LoVo (cell line): ENCODE measurements around the gene STX3.
"Not testable (repeated sequence)": the region's sequence is repeated elsewhere in the genome, so short reads cannot be mapped to it uniquely, and the experiment has no call there.

Experiments
- DNase-seq: peaks from one replicate; pipeline ENCODE4 v3.0.0-alpha.2; 2016; ENCODE audit warnings: low spot score

The STX3 gene

DNA sequence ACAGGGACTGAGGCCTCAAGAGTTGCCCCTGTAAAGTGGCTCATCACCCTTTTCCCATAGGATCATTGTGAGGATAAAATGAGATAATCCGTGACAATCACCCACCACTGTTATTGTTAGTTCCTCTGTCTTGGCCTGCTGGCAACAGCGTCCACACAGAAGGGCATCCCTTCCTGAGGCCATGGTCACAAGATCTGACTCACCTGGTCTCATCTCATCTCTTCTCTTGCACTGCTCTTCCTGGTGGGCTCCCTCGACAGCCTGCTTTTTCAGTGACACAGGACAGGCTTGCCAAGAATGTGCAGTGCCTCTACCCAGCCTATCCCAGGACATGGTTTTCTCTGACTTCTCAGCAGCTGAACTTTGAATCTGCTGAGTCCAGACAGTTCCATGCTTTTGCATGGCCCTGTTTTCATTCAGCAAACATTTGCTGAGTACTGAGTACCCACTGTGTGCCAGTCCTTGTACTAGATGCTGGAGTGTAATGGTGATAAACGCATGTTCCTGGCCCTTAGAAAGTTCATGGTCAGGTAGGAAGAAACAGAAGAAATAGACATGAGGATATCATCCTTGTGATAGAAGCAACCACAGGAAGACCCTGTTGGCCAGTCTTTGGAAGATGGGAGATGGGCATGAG lies 3.3 kb downstream of the STX3 start:
- DNase-seq: no peak

DNA sequence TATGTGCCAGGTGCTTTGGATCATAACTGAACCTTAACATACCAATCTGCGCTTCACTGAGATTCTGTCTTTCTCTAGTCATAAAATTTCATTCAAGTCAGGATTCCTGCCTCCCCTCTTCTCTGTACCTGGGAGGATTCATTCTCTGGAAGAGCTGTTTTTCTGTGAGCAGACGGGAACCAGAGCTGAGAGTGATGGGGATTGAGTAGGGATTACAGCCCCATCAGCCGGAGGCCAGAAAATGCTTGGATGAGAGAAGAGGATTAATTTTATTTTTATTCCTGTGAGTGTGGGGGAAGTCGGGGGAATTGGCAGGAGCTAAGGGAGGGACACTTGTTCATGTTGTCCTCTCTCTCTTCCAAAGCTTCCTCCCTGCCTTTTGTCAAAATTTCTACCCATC lies 4.7 kb downstream of the STX3 start:
- DNase-seq: no peak

DNA sequence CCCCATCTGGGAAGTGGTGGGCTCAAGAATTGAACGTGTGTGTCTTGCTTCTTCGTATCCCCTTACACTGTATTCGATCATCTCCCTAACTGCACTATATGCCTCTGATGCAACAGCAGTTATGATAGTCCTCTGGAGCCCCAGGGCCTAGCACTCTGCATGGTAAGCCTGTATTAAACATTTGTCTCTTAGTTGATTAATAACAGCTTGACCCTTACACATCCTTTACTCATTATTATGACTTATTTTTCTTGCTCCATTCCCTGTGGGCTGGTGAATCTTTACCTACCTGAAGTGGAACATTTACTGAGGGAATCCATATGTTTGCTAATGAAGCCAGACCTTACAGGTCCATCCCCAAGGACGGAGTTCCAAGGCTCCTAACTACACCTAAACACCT lies 5.6 kb downstream of the STX3 start:
- no peak for DNase-seq

DNA sequence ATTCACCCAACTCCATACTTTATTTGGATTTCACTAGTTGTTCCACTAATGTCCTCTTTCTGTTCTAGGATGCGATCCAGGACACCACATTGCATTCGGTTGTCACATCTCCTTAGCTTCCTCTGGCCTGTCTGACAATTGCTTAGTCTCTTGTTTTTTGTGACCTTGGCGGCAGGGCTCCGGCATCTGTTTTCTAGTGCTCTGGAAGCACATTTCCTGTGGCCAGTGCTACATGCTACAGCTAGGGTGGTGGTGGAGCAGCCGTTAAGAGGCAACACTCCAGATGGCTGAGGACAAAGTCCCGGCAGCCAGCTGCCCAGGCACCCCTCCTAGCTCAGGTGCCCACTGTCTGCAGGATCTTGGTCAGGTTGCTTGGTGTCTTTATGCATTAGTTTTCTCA lies 6.8 kb downstream of the STX3 start:
- DNase-seq: no peak

DNA sequence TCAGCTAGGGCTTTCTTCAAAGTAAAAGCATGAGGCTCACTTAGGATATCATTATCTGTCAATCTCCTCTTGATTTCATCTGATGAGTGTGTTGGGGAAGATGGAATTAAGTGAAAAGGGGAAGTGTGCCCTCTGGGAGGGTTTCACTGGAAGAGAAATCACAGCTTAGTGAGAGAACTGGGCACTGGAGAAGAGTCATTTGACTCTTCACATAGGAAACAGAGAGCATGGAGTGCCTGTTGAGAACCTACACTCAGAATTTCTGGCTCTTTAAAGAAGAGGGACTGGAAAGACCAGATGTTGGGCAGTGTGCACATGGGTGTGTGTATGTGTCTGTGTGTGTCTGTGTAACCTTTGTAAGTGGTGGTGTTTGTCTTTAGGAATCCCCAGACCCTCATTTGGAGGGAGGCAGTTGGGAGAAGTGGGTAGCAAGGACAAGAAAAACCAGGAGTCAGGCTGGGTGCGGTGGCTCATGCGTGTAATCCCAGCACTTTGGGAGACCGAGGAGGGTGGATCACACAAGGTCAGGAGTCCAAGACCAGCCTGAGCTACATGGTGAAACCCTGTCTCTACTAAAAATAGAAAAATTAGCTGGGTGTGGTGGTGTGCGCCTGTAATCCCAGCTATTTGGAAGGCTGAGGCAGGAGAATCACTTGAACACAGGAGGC lies 10.0 kb downstream of the STX3 start:
- DNase-seq: no peak

DNA sequence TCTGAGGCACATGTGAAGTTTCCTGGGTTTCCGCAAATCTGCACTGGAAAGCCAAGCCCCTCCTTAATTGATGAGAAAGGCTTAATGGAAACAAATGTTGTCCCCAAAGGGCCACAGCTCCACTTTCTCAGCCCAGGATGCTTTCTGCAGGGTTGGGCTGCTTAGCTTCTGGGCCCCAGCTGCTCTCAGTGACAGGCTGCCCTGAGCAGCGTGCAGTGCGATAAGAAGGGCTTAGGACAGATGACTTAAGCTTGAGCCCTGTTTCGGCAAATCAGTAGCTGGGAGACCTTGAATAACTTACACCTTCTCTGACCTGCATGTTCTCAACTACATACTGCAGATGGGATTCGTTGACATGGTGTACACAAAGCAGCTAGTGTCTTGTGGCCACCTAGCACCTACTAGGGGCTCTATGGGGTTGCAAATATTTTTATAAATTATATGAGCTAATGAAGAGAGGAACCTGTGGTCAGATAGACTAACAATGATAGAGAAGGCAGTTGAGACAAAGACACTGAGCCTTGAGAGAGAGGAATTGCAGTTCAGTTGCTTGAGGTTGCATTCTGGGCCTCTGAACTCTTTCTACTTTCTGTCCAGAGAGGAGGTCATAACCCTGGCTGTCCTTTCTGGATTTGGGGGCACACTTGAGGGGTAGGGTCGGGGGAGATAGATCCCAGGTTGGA lies 11.5 kb downstream of the STX3 start:
- DNase-seq: no peak

DNA sequence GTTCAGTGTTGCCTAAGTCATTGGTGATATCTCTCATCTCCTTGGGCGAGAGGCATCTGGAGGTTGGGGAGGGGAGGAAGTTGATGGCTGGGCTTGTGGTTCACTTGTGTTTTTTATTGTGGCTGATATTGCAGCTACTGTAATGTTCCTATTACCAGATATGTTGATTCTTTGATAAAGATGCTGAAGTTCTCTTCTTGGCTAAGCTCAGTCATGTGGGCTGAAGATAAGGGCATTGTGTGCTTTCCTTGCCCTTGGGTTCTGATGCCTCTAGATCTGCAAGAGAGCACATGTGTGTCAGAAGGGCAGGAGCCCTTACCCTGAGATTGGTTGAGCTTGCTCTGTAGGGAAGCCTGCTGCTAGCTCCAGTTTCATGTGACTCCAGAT lies 12.0 kb downstream of the STX3 start:
- DNase-seq: no peak

DNA sequence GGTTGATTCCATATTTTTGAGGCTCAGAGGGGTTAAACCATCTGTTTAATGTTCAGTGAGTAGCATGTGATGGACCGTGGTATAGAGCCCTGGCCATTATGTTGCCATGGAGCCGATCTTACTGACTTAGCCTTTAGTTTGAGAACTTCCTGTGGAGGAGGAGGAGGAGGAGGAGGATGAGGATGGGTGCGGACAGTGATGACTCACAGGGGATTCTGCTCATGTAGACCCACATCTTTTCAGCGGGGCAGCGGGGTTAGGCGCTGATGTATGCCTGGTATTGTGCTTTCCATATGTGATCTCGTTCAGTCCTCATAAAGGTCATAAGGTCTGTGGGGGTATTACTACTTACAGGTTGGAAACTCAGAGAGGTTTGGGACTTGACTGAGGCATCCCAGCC lies 13.9 kb downstream of the STX3 start:
- DNase-seq: no peak

DNA sequence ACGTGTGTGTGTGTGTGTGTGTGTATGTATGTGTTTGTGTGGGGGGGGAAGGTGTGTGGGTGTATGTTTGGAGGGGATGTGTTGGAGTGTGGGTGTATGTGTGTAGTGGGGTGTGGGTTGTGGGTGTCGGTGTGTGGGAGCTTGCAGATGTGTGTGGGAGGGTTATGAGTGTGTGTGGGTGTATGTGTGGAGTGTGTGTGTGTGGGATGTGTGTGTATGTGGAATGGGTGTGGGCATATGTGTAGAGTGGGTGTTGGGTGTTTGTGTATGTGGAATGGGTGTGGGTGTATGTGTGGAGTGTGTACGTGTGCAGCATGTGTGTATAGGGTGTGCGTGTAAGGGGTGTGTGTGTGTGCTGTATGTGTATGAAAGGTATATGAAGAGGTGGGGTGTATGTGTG lies 14.7 kb downstream of the STX3 start:
- DNase-seq: no peak

DNA sequence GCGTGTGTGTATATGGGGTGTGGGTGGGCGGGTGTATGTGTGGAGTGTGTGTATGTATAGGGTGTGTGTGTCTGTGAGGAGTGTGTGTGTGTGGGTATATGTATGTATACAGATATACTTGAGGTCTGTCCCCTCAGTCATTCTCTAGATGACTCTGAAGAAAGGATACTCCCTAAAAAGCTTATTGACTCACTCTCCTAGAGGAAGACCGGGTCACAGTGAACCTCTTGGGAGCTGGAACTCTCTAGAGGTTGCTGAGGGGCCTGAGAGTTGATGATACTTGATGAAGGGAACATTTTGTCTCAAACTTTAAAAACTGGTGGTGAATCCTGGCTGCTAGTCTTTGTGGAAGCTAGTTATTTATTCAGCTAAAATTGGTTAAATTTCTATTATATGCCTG lies 15.1 kb downstream of the STX3 start:
- no peak for DNase-seq

DNA sequence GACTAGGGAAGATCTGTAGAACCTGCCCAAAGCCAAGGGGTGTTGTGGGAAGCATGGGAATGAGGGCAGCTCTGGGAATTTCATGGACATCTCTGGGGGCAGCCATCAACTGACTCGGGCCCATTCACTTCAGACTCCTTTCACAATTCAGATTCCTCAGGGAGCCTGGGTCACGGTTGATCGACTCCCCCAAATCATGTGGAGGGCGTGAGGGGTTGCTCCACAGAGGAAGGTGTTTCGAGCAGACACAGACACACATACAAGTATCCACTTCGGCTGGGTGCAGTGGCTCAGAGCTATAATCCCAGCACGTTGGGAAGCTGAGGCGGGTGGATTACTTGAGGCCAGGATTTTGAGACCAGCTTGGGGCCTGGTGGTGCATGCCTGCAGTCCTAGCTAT lies 15.7 kb downstream of the STX3 start:
- DNase-seq: no peak

DNA sequence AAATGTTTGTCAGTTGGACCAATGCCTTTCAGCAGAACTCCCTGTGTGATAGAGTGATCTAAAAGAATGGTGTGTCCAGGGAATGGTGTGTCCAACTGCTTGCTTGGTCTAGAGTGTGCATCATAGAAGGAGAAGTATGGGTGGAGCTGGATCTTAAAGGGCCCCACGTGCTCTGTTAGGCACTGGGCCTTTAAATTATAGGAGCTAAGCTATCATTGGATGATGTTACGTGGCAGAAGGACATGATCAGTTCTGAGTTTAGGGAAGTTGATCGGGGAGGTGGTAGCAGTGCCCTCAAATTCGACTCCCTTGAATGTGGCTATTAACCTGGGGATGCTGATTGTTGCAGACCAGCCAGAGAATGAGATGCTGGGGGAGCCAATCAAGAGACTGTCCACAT lies 16.4 kb downstream of the STX3 start:
- DNase-seq: no peak

DNA sequence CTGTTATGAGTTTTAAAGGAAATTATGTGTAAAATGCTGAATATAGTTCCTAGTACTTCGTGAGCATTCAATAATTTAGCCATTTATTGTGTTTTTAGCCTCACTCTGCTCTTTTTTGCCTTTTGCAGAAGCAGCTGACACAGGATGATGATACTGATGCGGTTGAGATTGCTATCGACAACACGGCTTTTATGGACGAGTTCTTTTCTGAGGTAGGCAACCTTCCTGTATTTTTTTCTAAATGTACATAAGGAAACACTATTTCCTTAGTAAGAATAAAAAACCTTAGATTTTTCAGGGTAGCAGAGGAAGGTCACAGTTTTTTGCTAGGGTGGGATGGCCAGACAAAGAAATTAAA lies 17.9 kb downstream of the STX3 start:
- DNase-seq: no peak

DNA sequence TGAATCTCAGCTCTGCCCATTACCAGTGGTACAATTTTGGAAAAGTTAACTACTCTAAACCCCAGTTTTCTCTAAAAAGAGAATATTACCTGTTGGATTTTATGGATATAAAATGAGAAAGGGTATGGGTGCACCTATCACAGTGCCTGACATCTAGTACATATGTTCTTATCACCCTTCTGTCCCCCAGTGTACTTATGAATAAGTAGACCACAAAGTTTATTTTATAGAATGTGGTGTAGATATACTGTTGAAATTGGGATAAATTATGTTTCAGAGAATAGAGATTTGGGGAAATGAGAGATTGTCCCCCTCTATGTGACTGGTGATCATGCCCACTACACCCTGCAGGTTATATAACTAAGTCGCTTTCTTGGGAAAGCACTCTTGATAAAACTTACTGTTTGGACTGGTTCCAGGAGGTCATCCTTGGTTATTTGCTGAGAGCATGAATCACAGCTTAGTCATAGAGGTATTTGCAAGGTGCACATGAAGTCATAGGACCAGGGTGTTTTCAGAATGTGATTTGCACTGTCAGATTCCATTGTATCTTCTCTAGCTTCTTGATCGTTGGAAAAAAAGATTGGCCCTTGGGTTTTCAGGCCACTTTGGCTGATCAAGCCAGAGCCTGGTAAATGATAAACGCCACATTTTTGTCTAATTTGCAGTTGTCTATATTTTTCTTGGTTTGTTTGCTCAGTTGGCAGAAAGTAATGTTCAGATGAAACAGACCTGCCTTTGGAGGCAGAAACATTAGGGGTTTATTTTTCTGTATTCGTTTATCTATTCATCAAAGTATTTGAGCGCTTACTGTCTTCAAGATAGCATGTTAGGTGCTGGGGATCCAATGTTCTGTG lies 21.3 kb downstream of the STX3 start:
- DNase-seq: peak; percentile 95

DNA sequence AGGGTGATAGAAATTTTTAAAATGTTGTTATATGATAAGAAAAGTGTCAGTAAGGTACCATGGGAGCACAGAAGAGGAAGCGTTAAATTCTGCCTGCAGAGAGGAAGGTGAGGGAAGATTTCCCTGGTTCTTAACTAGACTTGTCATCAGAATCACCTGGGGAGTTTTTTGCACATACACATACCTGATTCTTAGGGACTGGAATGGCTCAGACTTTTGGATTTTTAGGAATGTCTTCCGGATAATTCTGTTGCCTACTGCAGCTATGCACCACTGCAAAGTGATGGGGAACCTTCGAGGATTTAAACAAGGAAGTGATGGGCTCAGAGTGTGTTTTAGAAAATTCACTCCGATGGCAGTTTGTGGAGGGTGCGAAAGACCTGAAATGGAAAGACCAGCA lies 21.9 kb downstream of the STX3 start:
- no peak for DNase-seq

DNA sequence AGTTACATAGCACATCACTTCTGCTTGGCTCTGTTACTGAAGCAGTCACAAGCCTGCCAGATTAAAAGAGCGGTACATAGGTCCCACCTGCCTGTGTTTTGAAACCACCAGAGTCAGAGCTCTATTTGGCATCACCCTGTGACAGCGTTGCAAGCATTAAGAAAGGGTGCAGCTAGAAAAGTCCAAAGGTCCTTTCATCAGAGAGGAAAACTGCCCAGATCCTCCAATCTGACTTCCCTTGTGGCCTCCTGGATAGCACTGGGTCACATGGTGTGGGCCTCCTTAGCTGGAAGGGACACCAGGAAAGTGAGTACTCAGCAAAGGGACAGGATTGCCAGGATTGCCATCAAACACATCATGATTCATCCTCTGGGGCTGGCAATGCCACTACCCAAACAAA lies 22.9 kb downstream of the STX3 start:
- peak; percentile 81 for DNase-seq

DNA sequence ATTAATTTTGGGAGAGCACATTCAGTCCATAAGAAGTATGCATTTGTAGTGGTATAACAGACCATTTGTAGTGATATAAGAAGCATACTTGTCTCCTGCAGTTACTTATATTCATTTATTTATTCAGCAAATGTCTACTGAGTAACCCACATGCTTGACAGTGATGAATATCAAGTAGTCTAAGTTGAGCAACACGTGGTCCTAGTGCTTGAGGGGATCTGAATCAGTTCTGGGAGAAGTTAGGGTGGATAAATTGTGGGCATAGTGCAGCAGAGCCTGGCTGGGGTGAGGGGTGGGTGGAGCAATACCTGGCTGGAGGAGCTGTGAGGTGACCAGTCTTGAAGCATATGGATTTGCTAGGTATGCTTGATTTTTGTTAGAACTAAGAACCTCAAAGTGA lies 24.3 kb downstream of the STX3 start:
- DNase-seq: no peak

DNA sequence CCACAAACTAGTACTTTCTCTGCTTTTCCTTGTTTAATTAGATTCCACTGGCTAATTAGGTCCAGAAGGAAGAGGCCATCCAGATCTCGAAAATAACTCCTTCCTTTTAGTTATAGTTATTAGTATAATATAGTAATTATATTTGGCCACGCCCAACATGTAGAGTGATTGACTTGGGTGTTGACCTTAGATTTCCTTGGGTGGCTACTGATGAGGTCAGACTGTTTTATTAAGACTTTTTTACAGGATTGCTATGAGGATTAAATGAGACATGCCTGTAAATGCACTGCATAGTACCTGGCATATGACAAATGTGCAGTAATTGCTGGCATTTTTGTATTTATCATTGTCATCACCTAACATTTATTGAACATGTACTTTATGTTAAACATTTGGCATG lies 26.9 kb downstream of the STX3 start:
- no peak for DNase-seq

DNA sequence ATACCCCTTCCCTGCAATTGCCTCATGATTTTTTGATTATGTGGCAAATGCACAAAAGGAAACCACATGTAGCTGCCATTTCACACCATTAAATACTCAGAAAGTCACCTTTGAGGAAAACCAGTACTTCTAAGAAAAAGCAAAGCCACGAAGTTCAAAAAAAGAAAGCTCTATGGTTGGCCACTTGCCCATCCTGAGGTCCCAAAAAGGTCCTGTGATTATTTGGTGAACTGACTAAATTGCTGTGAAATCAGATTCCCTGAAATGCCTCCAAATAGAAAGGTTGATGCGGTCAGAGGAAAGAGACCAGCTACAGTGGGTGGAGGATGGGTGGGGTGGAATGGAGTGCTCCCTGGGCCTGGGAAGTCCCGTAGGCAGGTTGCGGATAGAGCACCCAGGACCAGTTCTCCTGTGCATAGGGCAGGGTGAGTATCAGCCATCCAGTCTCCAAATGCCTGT lies 28.5 kb downstream of the STX3 start:
- no peak for DNase-seq

DNA sequence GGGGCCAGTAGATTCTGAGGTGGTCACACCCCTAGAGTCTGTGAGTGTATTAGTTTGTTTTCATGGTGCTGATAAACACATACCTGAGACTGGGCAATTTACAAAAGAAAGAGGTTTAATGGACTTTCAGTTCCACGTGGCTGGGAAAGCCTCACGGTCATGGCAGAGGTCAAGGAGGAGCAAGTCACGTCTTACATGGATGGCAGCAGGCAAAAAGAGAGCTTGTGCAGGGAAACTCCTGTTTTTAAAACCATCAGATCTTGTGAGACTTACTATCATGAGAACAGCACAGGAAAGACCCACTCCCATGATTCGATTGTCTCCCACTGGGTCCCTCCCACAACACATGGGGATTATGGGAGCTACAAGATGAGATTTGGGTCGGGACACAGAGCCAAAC lies 29.3 kb downstream of the STX3 start:
- not testable (repeated sequence) for DNase-seq

DNA sequence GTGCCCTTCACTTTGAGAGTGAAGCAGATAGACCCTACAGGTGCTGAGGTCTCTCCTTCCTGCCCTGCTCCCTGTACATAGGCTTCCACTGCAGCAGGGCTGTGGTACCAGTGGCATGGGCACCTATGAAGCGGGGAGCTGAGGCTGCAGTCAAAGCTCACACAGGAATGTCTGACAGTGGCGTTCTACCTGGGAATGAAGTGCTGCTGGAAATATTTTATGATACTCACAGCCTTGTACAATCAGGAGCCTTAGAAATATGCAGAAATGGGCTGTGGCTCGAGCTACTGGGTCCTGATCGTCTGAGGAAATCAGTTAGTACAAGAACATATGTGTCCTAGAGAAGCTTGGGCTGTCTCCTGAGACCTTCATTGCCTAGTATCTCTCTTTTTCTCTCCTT lies 30.6 kb downstream of the STX3 start:
- no peak for DNase-seq

DNA sequence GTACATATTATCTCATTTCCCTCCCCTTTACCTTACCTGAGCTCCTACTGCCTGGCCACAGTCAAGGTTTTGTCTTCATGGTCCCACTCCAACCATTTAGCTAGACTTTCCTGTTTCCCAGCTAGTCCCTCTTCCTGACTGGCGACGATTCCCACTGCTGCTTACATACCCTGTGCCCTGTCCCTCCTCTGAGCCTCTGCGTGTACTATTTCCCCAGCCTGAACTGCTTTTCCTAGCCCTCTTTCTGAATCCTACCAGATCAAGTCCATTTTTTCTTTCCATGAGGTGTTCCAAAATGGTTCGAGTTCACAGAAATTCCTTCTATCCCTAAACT lies 32.0 kb downstream of the STX3 start:
- no peak for DNase-seq

DNA sequence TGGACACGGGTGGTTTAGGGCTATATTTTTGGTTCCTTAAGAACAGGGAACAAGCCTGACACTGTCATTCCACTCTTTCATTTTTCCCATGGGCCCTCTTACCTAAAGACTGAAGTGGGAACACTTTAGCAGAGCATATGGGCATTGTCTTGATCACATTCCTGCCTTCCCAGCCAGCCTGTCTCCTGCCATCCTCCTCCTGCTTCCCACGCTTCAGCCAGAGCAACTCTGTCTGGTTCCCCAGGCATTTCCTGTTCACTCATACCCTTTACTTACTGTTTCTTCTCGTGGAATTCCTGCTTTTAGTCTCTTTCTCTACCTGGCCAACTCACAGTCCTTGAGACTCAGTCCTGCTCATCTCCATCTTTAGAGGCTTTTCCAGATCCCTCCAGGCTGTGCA lies 32.6 kb downstream of the STX3 start:
- DNase-seq: no peak
